Prostate gland (tissue), 2 donors: ENCODE measurements around the gene VPS26B.

ENCODE experiments used
- CTCF ChIP-seq, 4 experiments: fragments of 200-600 bp in 2 of 4; fragments of 450-650 bp in 2 of 4; sonication (generic) in 2 of 4; IDR thresholded peaks; 1 replicate in 3 of 4; 2 replicates in 1 of 4; pipeline ENCODE4 v1.5.1; 2016 to 2019; ENCODE audit warnings: antibody characterized with exemption in 4 of 4, mild to moderate bottlenecking in 2 of 4, moderate library complexity in 2 of 4
- POLR2A ChIP-seq: fragments of 450-650 bp; IDR thresholded peaks from one replicate; pipeline ENCODE4 v1.6.1; 2016; ENCODE audit warnings: antibody characterized with exemption, mild to moderate bottlenecking

GRCh38 chr11:134275188-134275533 is 50.7 kb downstream of the VPS26B start:
- TF ChIP-seq CTCF (IDR thresholded peaks at IDR 0.05): no peak
- no peak for TF ChIP-seq POLR2A
